Psoas muscle (tissue), 8 donors: Measurements from ENCODE around the gene RTL1. TPM values are rescaled to one million over a fixed set of nuclear protein-coding genes. Genes with fewer than 3 reads are reported as not detected.

Experiments used
- ATAC-seq, 4 donors: fragments of 200-7000 bp; cut with Tn5 transposase; one replicate each; pipeline ENCODE4 v1.9.1; 2020; ENCODE audit warnings: moderate library complexity in 3 of 4, mild to moderate bottlenecking in 2 of 4
- DNase-seq, 2 donors: peaks; one replicate each; pipeline ENCODE4 v3.0.0-alpha.2; 2020
- H3K27ac ChIP-seq: fragments of 200-600 bp; one replicate; pipeline ENCODE4 v1.8.0; 2022
- H3K27me3 ChIP-seq, 3 donors: fragments of 200-600 bp in 1 of 3; one replicate each; pipeline versions ENCODE4 v1.6.1 to v1.8.0; 2013 to 2022; ENCODE audit warnings: low read length in 2 of 3, mild to moderate bottlenecking in 2 of 3, moderate library complexity in 1 of 3; ENCODE audit not compliant: insufficient read depth in 3 of 3
- H3K36me3 ChIP-seq, 2 donors: fragments of 200-600 bp in 1 of 2; one replicate each; pipeline versions ENCODE4 v1.6.1 to v1.8.0; 2013 to 2022; ENCODE audit warnings: low read depth in 1 of 2, mild to moderate bottlenecking in 1 of 2, moderate library complexity in 1 of 2; ENCODE audit not compliant: insufficient read depth in 1 of 2
- H3K4me1 ChIP-seq: fragments of 200-600 bp; one replicate; pipeline ENCODE4 v1.8.0; 2022
- H3K4me3 ChIP-seq: fragments of 200-600 bp; one replicate; pipeline ENCODE4 v1.8.0; 2022; ENCODE audit warnings: mild to moderate bottlenecking
- H3K9me3 ChIP-seq: fragments of 200-600 bp; one replicate; pipeline ENCODE4 v1.8.0; 2022
- WGBS, 3 donors: extraction: QIAGEN DNeasy Blood & Tissue Kit; methylation state at CpG; one replicate each; pipeline versions ENCODE4 v1.1.6 to v1.1.7; 2013; 5-methylcytosine and 5-hydroxymethylcytosine counted together
- intact Hi-C, 2 donors: fragments of 100-400 bp; cut with DNase I; formaldehyde crosslinking; loops; one replicate each; pipeline versions ENCODE4 v1.11.0 to v1.14.2; 2022
- polyA plus RNA-seq, 3 donors: library from polyadenylated mRNA; stranded (reverse); fragments of 200-250 nt; gene quantifications; one replicate each; pipeline ENCODE4 v1.2.3, GENCODE V29; 2013
- total RNA-seq, 4 donors: library from RNA; stranded (reverse); fragmentation: NEBNext Ultra II Directional in 2 of 4; extraction: Animal tissue kit (Norgen Biotek cat#: 25700) in 2 of 4; gene quantifications; one replicate each; pipeline versions ENCODE4 v1.2.1 to v1.2.4, GENCODE V29; 2021 to 2023
- TF ChIP-seq, protein P1 (sequence below): fragments of 200-600 bp; IDR thresholded peaks from one replicate; pipeline ENCODE4 v1.8.0; 2022; ENCODE audit warnings: antibody characterized with exemption
- donor health status: healthy with polysubstance abuse.
- donor health status: DM: no; HTN: no; CAD: no; lungs with moderate emphysema.
- donor health status: Bipolar disorder and iron deficiency.
- donor health status: healthy.
- donor health status: DM: yes; HTN: yes; CAD: no.
- donor health status: DM: no; HTN: no; CAD: no.
- donor health status: DM: no; HTN: no; CAD: no.
- donor health status: DM: yes; HTN: yes; CAD: no.

The RTL1 gene
- total and polyA plus RNA-seq, 7 donors: 0.01 TPM; not detected in 6

- ATAC-seq (no peak), DNase-seq (peak in 1 of 2 donors; percentile 41)
- Histone ChIP-seq H3K36me3 (no peaks in the 10 kb centered on the region), H3K27ac (no peak overlapping the region), H3K4me3 (no peak overlapping the region), H3K4me1 (no peaks in the 10 kb centered on the region), H3K27me3 (peaks cover 0 to 11% (median 2%) of the 10 kb centered on the region in 3 donors), H3K9me3 (no peaks in the 10 kb centered on the region)
- WGBS, 3 donors: 86 to 95% (median 86%) methylated on average over 15 of the region's 15 CpGs
- intact Hi-C loops: no loop called here
- TF ChIP-seq, protein P1, sequence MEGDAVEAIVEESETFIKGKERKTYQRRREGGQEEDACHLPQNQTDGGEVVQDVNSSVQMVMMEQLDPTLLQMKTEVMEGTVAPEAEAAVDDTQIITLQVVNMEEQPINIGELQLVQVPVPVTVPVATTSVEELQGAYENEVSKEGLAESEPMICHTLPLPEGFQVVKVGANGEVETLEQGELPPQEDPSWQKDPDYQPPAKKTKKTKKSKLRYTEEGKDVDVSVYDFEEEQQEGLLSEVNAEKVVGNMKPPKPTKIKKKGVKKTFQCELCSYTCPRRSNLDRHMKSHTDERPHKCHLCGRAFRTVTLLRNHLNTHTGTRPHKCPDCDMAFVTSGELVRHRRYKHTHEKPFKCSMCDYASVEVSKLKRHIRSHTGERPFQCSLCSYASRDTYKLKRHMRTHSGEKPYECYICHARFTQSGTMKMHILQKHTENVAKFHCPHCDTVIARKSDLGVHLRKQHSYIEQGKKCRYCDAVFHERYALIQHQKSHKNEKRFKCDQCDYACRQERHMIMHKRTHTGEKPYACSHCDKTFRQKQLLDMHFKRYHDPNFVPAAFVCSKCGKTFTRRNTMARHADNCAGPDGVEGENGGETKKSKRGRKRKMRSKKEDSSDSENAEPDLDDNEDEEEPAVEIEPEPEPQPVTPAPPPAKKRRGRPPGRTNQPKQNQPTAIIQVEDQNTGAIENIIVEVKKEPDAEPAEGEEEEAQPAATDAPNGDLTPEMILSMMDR: no peak
These were observed 69.3 kb downstream of the RTL1 start for GRCh38 chr14:100834082-100834793.

DNA sequence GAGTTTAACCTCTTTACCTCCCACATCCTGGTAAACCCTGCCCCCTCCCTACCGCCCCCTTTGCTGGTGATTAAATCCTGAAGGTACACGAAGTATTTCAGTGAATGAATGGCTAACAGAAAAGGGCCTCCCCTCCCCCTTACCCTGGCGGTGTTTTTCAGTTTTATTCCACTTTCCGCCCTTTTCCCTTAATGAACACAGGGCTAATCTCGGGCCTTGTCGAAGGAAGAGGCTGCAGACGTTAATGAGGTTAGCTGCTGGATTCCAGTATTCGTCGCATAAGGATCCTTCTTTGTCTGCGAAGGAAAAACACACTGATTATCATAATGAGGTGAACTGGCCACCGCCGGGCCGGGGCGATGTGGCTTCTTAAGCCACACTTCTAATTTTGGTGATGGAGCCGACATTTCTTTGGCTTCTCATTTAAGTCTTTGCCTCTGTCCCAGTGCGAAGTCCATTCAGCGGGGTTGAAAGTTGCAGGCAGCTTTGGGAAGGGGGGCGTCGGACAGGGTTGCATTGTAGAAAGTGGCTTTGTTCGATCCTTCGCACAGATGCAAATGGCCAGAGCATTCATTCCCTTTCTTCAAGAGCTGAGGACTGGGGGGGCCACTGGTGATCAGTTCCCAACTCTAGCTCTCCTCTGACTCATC, 71.1 kb downstream of the RTL1 start:
- intact Hi-C loops: no loop called here
- no peaks in the 10 kb centered on the region for H3K9me3 ChIP-seq
- H3K27me3 ChIP-seq: peaks cover 0 to 25% (median 8%) of the 10 kb centered on the region in 3 donors
- ATAC-seq (no peak), DNase-seq (no peak)
- H3K4me3 ChIP-seq: no peak overlapping the region
- no peak overlapping the region for H3K27ac ChIP-seq
- H3K4me1 ChIP-seq: no peaks in the 10 kb centered on the region
- WGBS, 3 donors: 78 to 88% (median 80%) methylated on average over 21 of the region's 21 CpGs
- TF ChIP-seq, protein P1: no peak
- H3K36me3 ChIP-seq: no peaks in the 10 kb centered on the region

- no peaks in the 10 kb centered on the region for H3K4me1 ChIP-seq
- ATAC-seq: no peak
- H3K9me3 ChIP-seq: no peaks in the 10 kb centered on the region
- 69 to 81% (median 73%) methylated on average over 8 of the region's 8 CpGs for WGBS, 3 donors
- no peak overlapping the region for H3K27ac ChIP-seq
- intact Hi-C loops: no loop called here
- H3K36me3 ChIP-seq: no peaks in the 10 kb centered on the region
- H3K4me3 ChIP-seq: no peak overlapping the region
- H3K27me3 ChIP-seq: peaks cover 0 to 41% (median 17%) of the 10 kb centered on the region in 3 donors
- no peak for DNase-seq
- TF ChIP-seq, protein P1: no peak
These were observed 72.8 kb downstream of the RTL1 start for GRCh38 chr14:100830681-100831080.

Other genes with a start within 250 kb of the RTL1 start
- gene DLK1, start 176.8 kb downstream of the RTL1 start, total RNA-seq: 10 to 100 TPM; 12.1 to 39.9 (median 25.3) TPM
- gene DLK1, start 176.8 kb downstream of the RTL1 start, polyA plus RNA-seq: 10 to 100 TPM in 1 of 3 donors, 1 to 10 TPM in 2; 2.6 to 10.7 (median 9.2) TPM
- 10 to 100 TPM; 21.8 to 52.6 (median 25.1) TPM for gene MEG3, start 77.6 kb downstream of the RTL1 start, total RNA-seq
- gene MEG3, start 77.6 kb downstream of the RTL1 start, polyA plus RNA-seq: 10 to 100 TPM; 17.8 to 26.9 (median 23.3) TPM